Common myeloid progenitor, CD34-positive (primary cell): ENCODE measurements around the gene LHX6.
A peak's percentile ranks its signal among the peaks of the same experiment; 100 is the strongest.

Experiments used
- CTCF ChIA-PET: fragments of 350-600 bp; sonication (Branson Sonifier 250); formaldehyde crosslinking; loops from one replicate; lab custom pipeline; 2021; ENCODE audit warnings: antibody characterized with exemption; lab: Charles Lee
- POLR2A ChIA-PET: fragments of 350-600 bp; sonication (Branson Sonifier 250); formaldehyde crosslinking; loops from one replicate; lab custom pipeline; 2021; ENCODE audit warnings: antibody characterized with exemption; lab: Charles Lee
- DNase-seq, 3 donors: peaks; one replicate each; pipeline versions ENCODE4 v3.0.0 to v3.0.0-alpha.2; 2013
- H3K27ac ChIP-seq, 2 experiments: 1 replicate in 1 of 2; 2 replicates in 1 of 2; pipeline ENCODE4 v1.7.0; 2013; ENCODE audit warnings: inconsistent platforms in 2 of 2, low read length in 2 of 2, mild to moderate bottlenecking in 2 of 2, low read depth in 1 of 2, moderate library complexity in 1 of 2; ENCODE audit not compliant: severe bottlenecking in 2 of 2, insufficient read depth in 1 of 2, poor library complexity in 1 of 2
- H3K27me3 ChIP-seq, 5 experiments: replicated peaks in 2 of 5; 1 replicate in 3 of 5; 2 replicates in 2 of 5; pipeline versions ENCODE4 v1.6.1 to v1.7.0; 2013; ENCODE audit warnings: low read length in 4 of 5, mild to moderate bottlenecking in 2 of 5, moderate library complexity in 2 of 5, inconsistent platforms in 1 of 5; ENCODE audit not compliant: insufficient read depth in 5 of 5, control insufficient read depth in 4 of 5
- H3K36me3 ChIP-seq, 4 experiments: 1 replicate in 2 of 4; 2 replicates in 2 of 4; pipeline versions ENCODE4 v1.6.1 to v1.7.0; 2013; ENCODE audit warnings: low read length in 3 of 4, control low read depth in 1 of 4, mild to moderate bottlenecking in 1 of 4; ENCODE audit not compliant: control insufficient read depth in 4 of 4, insufficient read depth in 4 of 4
- H3K4me1 ChIP-seq, 4 experiments: 1 replicate in 3 of 4; 2 replicates in 1 of 4; pipeline versions ENCODE4 v1.6.1 to v1.7.1; 2013; ENCODE audit warnings: low read length in 3 of 4, mild to moderate bottlenecking in 3 of 4, control low read depth in 1 of 4, inconsistent platforms in 1 of 4, moderate library complexity in 1 of 4; ENCODE audit not compliant: control insufficient read depth in 4 of 4, insufficient read depth in 4 of 4; ENCODE audit errors: control extremely low read depth in 1 of 4
- H3K4me3 ChIP-seq, 7 experiments: 1 replicate in 4 of 7; 2 replicates in 3 of 7; pipeline versions ENCODE4 v1.5.1 to v1.7.0; 2013; ENCODE audit warnings: mild to moderate bottlenecking in 7 of 7, low read length in 6 of 7, moderate library complexity in 6 of 7, inconsistent platforms in 2 of 7, low read depth in 2 of 7, control low read depth in 1 of 7; ENCODE audit not compliant: insufficient read depth in 4 of 7, control insufficient read depth in 1 of 7; ENCODE audit errors: extremely low read depth in 1 of 7
- H3K9me3 ChIP-seq, 5 experiments: 1 replicate in 4 of 5; 2 replicates in 1 of 5; pipeline versions ENCODE4 v1.6.1 to v1.7.1; 2013; ENCODE audit warnings: low read length in 4 of 5, mild to moderate bottlenecking in 2 of 5, inconsistent platforms in 1 of 5, low read depth in 1 of 5, moderate library complexity in 1 of 5; ENCODE audit not compliant: control insufficient read depth in 4 of 5, insufficient read depth in 2 of 5; ENCODE audit errors: control extremely low read depth in 1 of 5
- WGBS: methylation state at CpG from one replicate; pipeline ENCODE4 v1.1.5; 2013; ENCODE audit not compliant: insufficient coverage; 5-methylcytosine and 5-hydroxymethylcytosine counted together

Gene LHX6

DNA sequence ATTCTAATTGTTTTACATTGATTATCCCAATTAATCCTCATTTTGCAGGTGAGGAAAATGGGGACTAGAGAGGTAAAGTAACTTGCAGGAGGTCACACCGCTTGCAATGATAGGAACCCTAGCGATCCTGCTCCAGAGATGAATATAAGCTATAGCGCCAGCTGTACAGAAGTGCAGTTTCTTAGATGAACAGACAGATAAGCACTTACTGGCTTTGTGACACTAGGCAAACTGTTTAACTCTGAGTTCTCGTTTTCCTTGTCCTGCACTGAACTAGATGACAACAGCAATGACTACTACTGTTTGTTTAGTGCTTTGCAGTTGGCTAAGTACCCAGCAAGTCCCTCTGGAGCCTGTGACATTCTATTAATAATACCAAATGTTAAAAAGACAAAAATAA, 11.1 kb downstream of the LHX6 start:
- POLR2A ChIA-PET = no interaction called here
- CTCF ChIA-PET = interaction anchor here (0.9 to 1.0 kb wide), 3 partner anchors 13 to 92 kb away, joined by 3 read pairs; no protein-coding TSS in a partner anchor
- H3K9me3 ChIP-seq = no peaks in the 10 kb centered on the region
- 0% methylated on average over 4 of the region's 4 CpGs for WGBS
- no peak overlapping the region for H3K27ac ChIP-seq
- peak; percentile 39 to 84 (median 73) for DNase-seq
- H3K36me3 ChIP-seq = no peaks in the 10 kb centered on the region
- peaks cover 0 to 22% (median 7%) of the 10 kb centered on the region in 5 experiments for H3K27me3 ChIP-seq
- H3K4me3 ChIP-seq = peak overlapping the region in 2 of 7 experiments; percentile 21 to 59
- H3K4me1 ChIP-seq = peaks cover 7 to 81% (median 69%) of the 10 kb centered on the region in 4 experiments

DNA sequence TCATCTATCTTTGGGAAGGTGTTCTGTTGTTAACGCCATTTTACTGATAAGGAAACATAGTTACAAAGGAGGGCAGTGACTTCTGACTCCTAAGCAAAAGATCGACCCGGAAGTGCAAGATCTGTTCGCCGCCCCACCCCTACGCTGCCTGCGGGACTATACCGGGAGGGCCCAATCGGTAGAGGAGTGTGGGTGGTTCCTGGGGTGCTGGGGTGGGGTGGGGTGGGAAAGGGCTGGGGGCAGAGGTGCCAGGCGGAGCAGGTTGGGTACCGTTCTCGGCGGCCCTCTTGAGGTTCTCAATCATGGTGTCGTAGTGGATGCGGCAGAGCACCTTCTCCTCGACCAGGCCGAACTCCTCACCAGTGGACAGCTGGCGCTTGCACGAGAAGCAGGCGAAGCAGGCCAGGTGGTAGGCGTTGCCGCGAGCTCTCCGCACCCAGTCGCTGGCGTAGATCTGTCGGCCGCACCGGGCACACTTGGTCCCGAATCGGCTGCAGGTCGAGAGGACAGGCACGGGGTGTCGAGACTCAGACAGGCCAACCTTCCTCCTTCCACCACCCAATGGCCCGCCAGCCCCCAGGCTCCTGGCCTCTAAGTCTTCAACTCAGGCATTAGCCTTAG, 11.8 kb downstream of the LHX6 start:
- H3K27ac ChIP-seq = no peak overlapping the region
- peaks cover 0 to 30% (median 7%) of the 10 kb centered on the region in 5 experiments for H3K27me3 ChIP-seq
- ChIA-PET CTCF (interaction anchor here (0.9 to 1.5 kb wide), 2 partner anchors 9 to 18 kb away, joined by 3 read pairs; no protein-coding TSS in a partner anchor), POLR2A (no interaction called here)
- no peaks in the 10 kb centered on the region for H3K36me3 ChIP-seq
- no peaks in the 10 kb centered on the region for H3K9me3 ChIP-seq
- DNase-seq = no peak
- peaks cover 7 to 74% (median 66%) of the 10 kb centered on the region in 4 experiments for H3K4me1 ChIP-seq
- no peak overlapping the region for H3K4me3 ChIP-seq
- 94% methylated on average over 32 of the region's 35 CpGs for WGBS

DNA sequence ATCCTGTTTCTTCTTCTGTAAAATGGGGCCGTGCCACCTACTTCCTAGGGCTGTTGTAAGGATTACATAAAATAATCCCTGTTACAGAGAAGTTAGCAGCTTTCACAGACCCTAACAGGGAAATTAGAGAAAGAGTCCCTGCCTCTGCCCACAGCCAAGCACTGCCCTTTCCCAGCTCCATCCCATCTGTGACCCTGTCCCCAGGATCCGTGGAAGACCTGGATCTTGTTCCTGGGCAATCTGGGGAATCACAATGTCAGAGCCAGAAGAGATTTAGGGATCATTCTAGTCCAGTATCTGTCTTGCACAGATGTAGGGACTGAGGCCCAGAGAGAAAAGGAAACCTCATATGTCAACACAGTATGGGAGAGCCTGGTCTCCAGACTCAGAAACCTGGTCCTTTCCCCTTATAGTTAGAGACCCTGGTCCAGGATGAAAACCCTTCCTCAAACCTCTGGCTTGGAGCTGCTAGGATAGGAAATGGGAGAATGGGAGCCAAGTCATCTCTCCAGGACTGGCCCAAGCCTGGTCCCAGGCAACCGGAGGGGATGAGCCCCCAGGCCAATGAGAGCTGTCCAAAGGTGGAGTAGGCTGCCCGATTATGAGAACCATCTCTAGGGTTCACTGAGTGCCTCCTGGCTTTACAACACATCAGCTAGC, 12.5 kb downstream of the LHX6 start:
- ChIA-PET POLR2A (no interaction called here), CTCF (interaction anchor here (0.9 to 1.5 kb wide), 5 partner anchors 9 to 230 kb away, joined by 3 to 4 read pairs (median 3); no protein-coding TSS in a partner anchor)
- Histone ChIP-seq H3K4me3 (no peak overlapping the region), H3K36me3 (no peaks in the 10 kb centered on the region), H3K9me3 (no peaks in the 10 kb centered on the region), H3K4me1 (peaks cover 7 to 67% (median 62%) of the 10 kb centered on the region in 4 experiments), H3K27ac (no peak overlapping the region), H3K27me3 (peaks cover 0 to 31% (median 10%) of the 10 kb centered on the region in 5 experiments)
- DNase-seq = no peak
- 100% methylated on average over 4 of the region's 4 CpGs for WGBS

DNA sequence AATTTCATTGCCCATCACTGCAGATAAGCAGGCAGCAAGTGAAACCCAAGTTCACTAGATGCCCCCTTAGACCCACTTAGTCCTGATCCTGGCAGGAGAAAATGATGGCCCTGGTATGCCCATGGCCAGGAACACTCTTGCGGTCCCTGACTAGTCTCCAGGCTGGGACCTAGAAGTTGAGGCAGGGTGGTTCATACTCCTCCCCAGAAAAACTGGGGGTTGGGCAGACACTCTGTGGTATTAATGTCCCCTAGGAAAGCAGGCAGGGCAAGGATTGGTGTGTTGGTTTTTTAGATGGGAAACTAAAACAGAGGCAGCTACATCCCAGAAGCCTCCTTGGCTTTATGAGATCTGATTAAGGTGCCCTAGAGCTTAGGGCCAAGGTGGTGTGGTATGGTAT, 13.1 kb downstream of the LHX6 start:
- POLR2A ChIA-PET = no interaction called here
- H3K4me3 ChIP-seq = no peak overlapping the region
- 100% methylated on average over 1 of the region's 1 CpG for WGBS
- H3K36me3 ChIP-seq = no peaks in the 10 kb centered on the region
- H3K4me1 ChIP-seq = peaks cover 5 to 61% (median 56%) of the 10 kb centered on the region in 4 experiments
- no peaks in the 10 kb centered on the region for H3K9me3 ChIP-seq
- CTCF ChIA-PET = interaction anchor here (0.9 to 1.5 kb wide), 6 partner anchors 8 to 231 kb away, joined by 3 to 4 read pairs (median 3); no protein-coding TSS in a partner anchor
- DNase-seq = no peak
- no peak overlapping the region for H3K27ac ChIP-seq
- peaks cover 0 to 31% (median 10%) of the 10 kb centered on the region in 5 experiments for H3K27me3 ChIP-seq

DNA sequence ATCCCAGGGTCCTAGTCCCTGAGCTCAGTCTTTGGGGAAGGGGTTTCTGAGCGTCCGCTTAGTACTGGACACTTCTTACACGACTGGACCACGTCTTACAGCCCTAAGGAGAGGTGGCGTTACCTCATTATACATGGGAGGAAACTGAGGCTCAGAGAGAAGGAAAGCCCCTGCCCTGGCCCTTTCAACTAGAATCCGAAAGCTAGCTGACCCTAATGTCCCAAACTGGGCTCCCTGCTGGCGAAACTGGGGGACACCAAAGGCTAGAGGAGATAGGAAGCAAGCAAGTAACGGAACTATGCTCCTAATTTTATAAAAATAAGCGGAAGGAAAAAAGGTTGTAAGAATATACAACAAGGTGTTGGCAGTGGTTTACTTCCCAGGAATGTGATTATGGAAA, 14.2 kb downstream of the LHX6 start:
- POLR2A ChIA-PET = interaction anchor here (0.5 kb wide), 1 partner anchor 655 kb away, joined by 3 read pairs; no protein-coding TSS in a partner anchor

DNA sequence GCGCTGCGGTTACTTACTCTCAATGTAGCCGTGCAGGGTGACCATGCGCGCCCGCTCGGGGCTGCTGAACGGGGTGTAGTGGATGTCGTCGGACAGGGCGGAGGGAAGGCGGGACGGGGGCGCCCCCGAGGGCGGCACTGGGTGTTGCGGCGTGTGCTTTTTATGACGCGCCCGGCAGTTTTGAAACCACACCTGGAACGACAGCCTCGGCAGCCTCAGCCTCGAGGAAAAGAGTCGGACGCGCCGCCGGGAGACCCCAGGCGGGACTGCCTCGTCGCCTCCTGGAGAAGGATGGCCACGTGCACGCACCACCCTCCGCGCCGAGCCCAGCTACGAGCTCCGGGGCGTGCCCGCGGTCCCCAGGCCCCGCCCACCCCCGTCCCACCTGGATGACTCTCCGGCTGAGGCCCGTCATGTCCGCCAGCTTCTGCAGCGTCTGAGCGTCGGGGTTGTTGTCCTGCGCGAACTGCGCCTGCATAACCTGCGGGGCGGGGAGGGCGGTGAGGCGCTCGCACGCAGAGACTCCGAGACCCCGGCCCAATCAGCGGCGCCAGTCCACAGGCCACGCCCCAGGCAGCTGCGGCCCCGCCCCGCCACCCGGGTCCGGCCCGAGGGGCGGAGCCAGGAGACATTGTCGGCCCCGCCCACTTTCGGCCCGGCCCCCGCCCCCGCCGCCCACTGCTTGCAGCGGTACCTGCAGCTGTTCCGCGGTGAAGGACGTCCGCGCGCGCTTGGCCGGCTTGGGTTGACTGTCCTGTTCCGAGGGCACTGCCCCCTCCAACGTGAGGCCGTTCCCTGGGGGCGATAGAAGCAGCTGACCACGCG, 15.0 kb downstream of the LHX6 start:
- WGBS = under 1% methylated on average over 85 of the region's 93 CpGs
- peaks cover 0 to 27% (median 10%) of the 10 kb centered on the region in 5 experiments for H3K27me3 ChIP-seq
- H3K36me3 ChIP-seq = no peaks in the 10 kb centered on the region
- peaks cover 4 to 44% (median 38%) of the 10 kb centered on the region in 4 experiments for H3K4me1 ChIP-seq
- CTCF ChIA-PET = interaction anchor here (0.9 to 1.3 kb wide), 2 partner anchors 9 to 34 kb away, joined by 3 to 4 read pairs; no protein-coding TSS in a partner anchor
- no peaks in the 10 kb centered on the region for H3K9me3 ChIP-seq
- H3K4me3 ChIP-seq = peak overlapping the region in 6 of 7 experiments; percentile 19 to 68 (median 54)
- DNase-seq = peak; percentile 73 to 91 (median 87)
- POLR2A ChIA-PET = interaction anchor here (0.9 kb wide), 1 partner anchor 190 kb away, joined by 3 read pairs; no protein-coding TSS in a partner anchor
- H3K27ac ChIP-seq = no peak overlapping the region

More for the DNA sequence above, 14.2 kb downstream of the LHX6 start:
- H3K36me3 ChIP-seq = no peaks in the 10 kb centered on the region
- no peaks in the 10 kb centered on the region for H3K9me3 ChIP-seq
- WGBS = 94% methylated on average over 9 of the region's 9 CpGs
- peaks cover 4 to 51% (median 45%) of the 10 kb centered on the region in 4 experiments for H3K4me1 ChIP-seq
- H3K27me3 ChIP-seq = peaks cover 0 to 27% (median 10%) of the 10 kb centered on the region in 5 experiments
- no peak for DNase-seq
- H3K4me3 ChIP-seq = peak overlapping the region in 5 of 7 experiments; percentile 17 to 68 (median 46)
- no peak overlapping the region for H3K27ac ChIP-seq
- CTCF ChIA-PET = interaction anchor here (0.9 to 1.3 kb wide), 2 partner anchors 9 to 35 kb away, joined by 3 to 4 read pairs; no protein-coding TSS in a partner anchor
